ENCODE data around the gene AKT2.

DNA sequence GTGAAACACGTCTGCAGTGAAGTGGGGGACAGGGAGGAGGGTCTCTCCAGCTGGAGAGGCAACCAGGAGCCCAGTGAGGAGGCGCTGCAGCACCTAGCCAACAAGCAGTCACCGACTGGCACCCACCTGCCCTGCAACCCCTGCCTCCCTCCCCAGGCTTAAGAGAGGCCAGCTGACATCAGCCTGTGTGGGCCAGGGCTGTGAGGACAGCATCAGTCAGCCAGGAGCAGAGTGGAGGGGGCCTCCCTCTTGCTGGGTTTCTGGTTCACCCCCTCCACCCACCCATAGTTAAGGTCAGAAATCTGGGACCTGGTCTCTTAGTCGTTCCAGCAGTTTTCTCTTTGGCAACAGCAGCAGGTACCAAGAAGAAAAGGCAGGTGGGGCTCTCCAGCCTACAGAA, 33.2 kb downstream of the AKT2 start:
- TF ChIP-seq, protein P1, sequence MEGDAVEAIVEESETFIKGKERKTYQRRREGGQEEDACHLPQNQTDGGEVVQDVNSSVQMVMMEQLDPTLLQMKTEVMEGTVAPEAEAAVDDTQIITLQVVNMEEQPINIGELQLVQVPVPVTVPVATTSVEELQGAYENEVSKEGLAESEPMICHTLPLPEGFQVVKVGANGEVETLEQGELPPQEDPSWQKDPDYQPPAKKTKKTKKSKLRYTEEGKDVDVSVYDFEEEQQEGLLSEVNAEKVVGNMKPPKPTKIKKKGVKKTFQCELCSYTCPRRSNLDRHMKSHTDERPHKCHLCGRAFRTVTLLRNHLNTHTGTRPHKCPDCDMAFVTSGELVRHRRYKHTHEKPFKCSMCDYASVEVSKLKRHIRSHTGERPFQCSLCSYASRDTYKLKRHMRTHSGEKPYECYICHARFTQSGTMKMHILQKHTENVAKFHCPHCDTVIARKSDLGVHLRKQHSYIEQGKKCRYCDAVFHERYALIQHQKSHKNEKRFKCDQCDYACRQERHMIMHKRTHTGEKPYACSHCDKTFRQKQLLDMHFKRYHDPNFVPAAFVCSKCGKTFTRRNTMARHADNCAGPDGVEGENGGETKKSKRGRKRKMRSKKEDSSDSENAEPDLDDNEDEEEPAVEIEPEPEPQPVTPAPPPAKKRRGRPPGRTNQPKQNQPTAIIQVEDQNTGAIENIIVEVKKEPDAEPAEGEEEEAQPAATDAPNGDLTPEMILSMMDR (IDR thresholded peaks at IDR 0.05; ENCODE audit: low read depth, low read length): no peak
- TF ChIP-seq MYC (IDR thresholded peaks at IDR 0.05; ENCODE audit: low read depth, low read length) (no peak), POLR2A (IDR thresholded peaks at IDR 0.05; ENCODE audit: extremely low read depth, insufficient read length) (no peak)

Data from NB4 (cell line).